Glutamatergic neuron (in vitro differentiated cells): ENCODE data around the gene HOXB3. TPM values are rescaled to one million over a fixed set of nuclear protein-coding genes. Genes with fewer than 3 reads are reported as not detected.

Experiments used
- DNase-seq: peaks from one replicate; pipeline ENCODE4 v3.0.0; 2022
- H3K27ac Mint-ChIP-seq: one replicate; pipeline ENCODE4 v1.8.0; 2020; ENCODE audit warnings: mild to moderate bottlenecking, mixed read lengths, inconsistent platforms; ENCODE audit not compliant: unreplicated experiment
- H3K27me3 Mint-ChIP-seq: one replicate; pipeline ENCODE4 v1.8.0; 2020; ENCODE audit warnings: mild to moderate bottlenecking, moderate library complexity, mixed read lengths, inconsistent platforms; ENCODE audit not compliant: unreplicated experiment
- H3K36me3 Mint-ChIP-seq: one replicate; pipeline ENCODE4 v1.8.0; 2020; ENCODE audit warnings: mild to moderate bottlenecking, mixed read lengths, inconsistent platforms; ENCODE audit not compliant: unreplicated experiment
- H3K4me1 Mint-ChIP-seq: one replicate; pipeline ENCODE4 v1.8.0; 2020; ENCODE audit warnings: mild to moderate bottlenecking, low read depth, mixed read lengths, inconsistent platforms; ENCODE audit not compliant: unreplicated experiment
- H3K4me3 Mint-ChIP-seq: one replicate; pipeline ENCODE4 v1.8.0; 2020; ENCODE audit warnings: mild to moderate bottlenecking, mixed read lengths, inconsistent platforms; ENCODE audit not compliant: unreplicated experiment
- H3K9me3 Mint-ChIP-seq: one replicate; pipeline ENCODE4 v1.8.0; 2020; ENCODE audit warnings: mild to moderate bottlenecking, moderate library complexity, mixed read lengths, inconsistent platforms; ENCODE audit not compliant: unreplicated experiment
- CTCF ChIP-seq: fragments of 200-600 bp; sonication (generic); IDR thresholded peaks from one replicate; pipeline ENCODE4 v1.5.0; 2021; ENCODE audit not compliant: partially characterized antibody, unreplicated experiment
- total RNA-seq: library from RNA; stranded (reverse); fragmentation: NEBNext Ultra II Directional; extraction: Animal tissue kit (Norgen Biotek cat#: 25700); gene quantifications from one replicate; pipeline ENCODE4 v1.2.1, GENCODE V29; 2021; ENCODE audit not compliant: unreplicated experiment

The HOXB3 gene
- total RNA-seq, 1 donor from 2014 or later, result not detected

- no peak for DNase-seq
- Mint-ChIP-seq H3K27ac (no peak overlapping the region), H3K36me3 (no peaks in the 10 kb centered on the region), H3K9me3 (peaks cover 17% of the 10 kb centered on the region), H3K4me3 (no peak overlapping the region), H3K27me3 (peaks cover 51% of the 10 kb centered on the region), H3K4me1 (no peaks in the 10 kb centered on the region)
- no peak for TF ChIP-seq CTCF
Observed at GRCh38 chr17:48575066-48575582, 14.9 kb downstream of the HOXB3 start.

GRCh38 chr17:48574505-48575065, 15.5 kb downstream of the HOXB3 start:
- peaks cover 15% of the 10 kb centered on the region for H3K9me3 Mint-ChIP-seq
- no peak for DNase-seq
- no peak overlapping the region for H3K4me3 Mint-ChIP-seq
- no peak overlapping the region for H3K27ac Mint-ChIP-seq
- H3K36me3 Mint-ChIP-seq, result no peaks in the 10 kb centered on the region
- peaks cover 47% of the 10 kb centered on the region for H3K27me3 Mint-ChIP-seq
- TF ChIP-seq CTCF, result no peak
- H3K4me1 Mint-ChIP-seq, result no peaks in the 10 kb centered on the region

- H3K4me1 Mint-ChIP-seq, result no peaks in the 10 kb centered on the region
- no peaks in the 10 kb centered on the region for H3K36me3 Mint-ChIP-seq
- DNase-seq, result no peak
- no peak overlapping the region for H3K27ac Mint-ChIP-seq
- H3K27me3 Mint-ChIP-seq, result peaks cover 42% of the 10 kb centered on the region
- peaks cover 10% of the 10 kb centered on the region for H3K9me3 Mint-ChIP-seq
- no peak for TF ChIP-seq CTCF
- H3K4me3 Mint-ChIP-seq, result no peak overlapping the region
Observed at GRCh38 chr17:48571826-48572417, 18.1 kb downstream of the HOXB3 start.

- Mint-ChIP-seq H3K36me3 (no peaks in the 10 kb centered on the region), H3K4me3 (no peak overlapping the region), H3K4me1 (no peaks in the 10 kb centered on the region), H3K9me3 (peaks cover 10% of the 10 kb centered on the region), H3K27ac (no peak overlapping the region), H3K27me3 (peaks cover 42% of the 10 kb centered on the region)
- TF ChIP-seq CTCF, result no peak
- DNase-seq, result no peak
Observed at GRCh38 chr17:48571024-48571818, 18.8 kb downstream of the HOXB3 start.
